SK-N-SH treated with all-trans-retinoic acid at 6 μM for 48 hours (cell line): ENCODE measurements around the gene SCN8A.

Experiments
- ATAC-seq: fragments of 200-7000 bp; cut with Tn5 transposase; 3 replicates; pipeline ENCODE4 v1.9.1; 2020; ENCODE audit warnings: mild to moderate bottlenecking, moderate library complexity
- ARNTL ChIP-seq: fragments of 450-650 bp; formaldehyde crosslinking; IDR thresholded peaks from 2 replicates; pipeline ENCODE4 v1.5.0; 2020; ENCODE audit warnings: low read depth, mild to moderate bottlenecking, moderate library complexity, borderline replicate concordance
- BACH2 ChIP-seq: fragments of 250-450 bp; sonication (Bioruptor Pico); IDR thresholded peaks from 2 replicates; pipeline ENCODE4 v1.9.0; 2021; ENCODE audit warnings: mild to moderate bottlenecking, borderline replicate concordance
- CSDC2 ChIP-seq: fragments of 250-450 bp; sonication (Bioruptor Pico); IDR thresholded peaks from 2 replicates; pipeline ENCODE4 v1.5.0; 2020; ENCODE audit warnings: mild to moderate bottlenecking, moderate library complexity
- ESRRG ChIP-seq: fragments of 250-450 bp; sonication (Bioruptor Pico); IDR thresholded peaks from 2 replicates; pipeline ENCODE4 v1.6.1; 2021; ENCODE audit warnings: mild to moderate bottlenecking
- GLIS3 ChIP-seq: fragments of 250-450 bp; sonication (Bioruptor Pico); IDR thresholded peaks from 2 replicates; pipeline ENCODE4 v1.5.0; 2020; ENCODE audit warnings: mild to moderate bottlenecking, moderate library complexity
- ISL1 ChIP-seq: fragments of 250-450 bp; sonication (Bioruptor Pico); IDR thresholded peaks from 2 replicates; pipeline ENCODE4 v2.1.2; 2022; ENCODE audit warnings: mild to moderate bottlenecking, moderate library complexity
- OSR1 ChIP-seq: fragments of 250-450 bp; sonication (Bioruptor Pico); IDR thresholded peaks from 2 replicates; pipeline ENCODE4 v1.8.0; 2022; ENCODE audit warnings: moderate library complexity, mild to moderate bottlenecking, inconsistent platforms
- POU6F1 ChIP-seq: fragments of 250-450 bp; sonication (Bioruptor Pico); IDR thresholded peaks from 2 replicates; pipeline ENCODE4 v1.8.0; 2021; ENCODE audit warnings: low read depth, mild to moderate bottlenecking, moderate library complexity, borderline replicate concordance
- PPARA ChIP-seq: fragments of 250-450 bp; sonication (Bioruptor Pico); IDR thresholded peaks from 2 replicates; pipeline ENCODE4 v1.5.0; 2020; ENCODE audit warnings: mild to moderate bottlenecking, borderline replicate concordance
- RARB ChIP-seq: fragments of 250-450 bp; sonication (Bioruptor Pico); IDR thresholded peaks from 2 replicates; pipeline ENCODE4 v1.8.0; 2021; ENCODE audit warnings: mild to moderate bottlenecking, moderate library complexity
- SNAI2 ChIP-seq: fragments of 250-450 bp; sonication (Bioruptor Pico); IDR thresholded peaks from 2 replicates; pipeline ENCODE4 v1.5.0; 2020; ENCODE audit warnings: mild to moderate bottlenecking, moderate library complexity
- TCF4 ChIP-seq: fragments of 250-450 bp; sonication (Bioruptor Pico); IDR thresholded peaks from 2 replicates; pipeline ENCODE4 v1.8.0; 2021; ENCODE audit warnings: mild to moderate bottlenecking, moderate library complexity, borderline replicate concordance
- TOX ChIP-seq: fragments of 250-450 bp; sonication (Bioruptor Pico); IDR thresholded peaks from 2 replicates; pipeline ENCODE4 v1.8.0; 2021; ENCODE audit warnings: mild to moderate bottlenecking, moderate library complexity, borderline replicate concordance
- TSHZ2 ChIP-seq: fragments of 250-450 bp; sonication (Bioruptor Pico); IDR thresholded peaks from 2 replicates; pipeline ENCODE4 v1.5.0; 2020; ENCODE audit warnings: mild to moderate bottlenecking, moderate library complexity
- ZC3H10 ChIP-seq: fragments of 250-450 bp; sonication (Bioruptor Pico); IDR thresholded peaks from 2 replicates; pipeline ENCODE4 v1.5.1; 2021; ENCODE audit warnings: mild to moderate bottlenecking, moderate library complexity
- ZFP3 ChIP-seq: fragments of 250-450 bp; sonication (Bioruptor Pico); IDR thresholded peaks from 2 replicates; pipeline ENCODE4 v1.5.0; 2020; ENCODE audit warnings: mild to moderate bottlenecking, moderate library complexity
- ZFP30 ChIP-seq: fragments of 450-650 bp; formaldehyde crosslinking; IDR thresholded peaks from 2 replicates; pipeline ENCODE4 v1.5.0; 2022; ENCODE audit warnings: mild to moderate bottlenecking, moderate library complexity
- ZNF565 ChIP-seq: fragments of 450-650 bp; formaldehyde crosslinking; conservative IDR thresholded peaks from 2 replicates; pipeline ENCODE4 v1.5.0; 2020; ENCODE audit warnings: low read depth, mild to moderate bottlenecking, moderate library complexity
- ZNF70 ChIP-seq: fragments of 450-650 bp; formaldehyde crosslinking; IDR thresholded peaks from 2 replicates; pipeline ENCODE4 v1.5.0; 2020; ENCODE audit warnings: mild to moderate bottlenecking, moderate library complexity
- TF ChIP-seq, protein P1 (sequence below): fragments of 250-450 bp; sonication (Bioruptor Pico); IDR thresholded peaks from 2 replicates; pipeline ENCODE4 v1.5.1; 2020; ENCODE audit warnings: low read depth, mild to moderate bottlenecking, moderate library complexity
- TF ChIP-seq, protein P2 (sequence below): fragments of 250-450 bp; sonication (Bioruptor Pico); IDR thresholded peaks from 2 replicates; pipeline ENCODE4 v1.8.0; 2020; ENCODE audit warnings: mild to moderate bottlenecking, moderate library complexity, borderline replicate concordance

The SCN8A gene

DNA sequence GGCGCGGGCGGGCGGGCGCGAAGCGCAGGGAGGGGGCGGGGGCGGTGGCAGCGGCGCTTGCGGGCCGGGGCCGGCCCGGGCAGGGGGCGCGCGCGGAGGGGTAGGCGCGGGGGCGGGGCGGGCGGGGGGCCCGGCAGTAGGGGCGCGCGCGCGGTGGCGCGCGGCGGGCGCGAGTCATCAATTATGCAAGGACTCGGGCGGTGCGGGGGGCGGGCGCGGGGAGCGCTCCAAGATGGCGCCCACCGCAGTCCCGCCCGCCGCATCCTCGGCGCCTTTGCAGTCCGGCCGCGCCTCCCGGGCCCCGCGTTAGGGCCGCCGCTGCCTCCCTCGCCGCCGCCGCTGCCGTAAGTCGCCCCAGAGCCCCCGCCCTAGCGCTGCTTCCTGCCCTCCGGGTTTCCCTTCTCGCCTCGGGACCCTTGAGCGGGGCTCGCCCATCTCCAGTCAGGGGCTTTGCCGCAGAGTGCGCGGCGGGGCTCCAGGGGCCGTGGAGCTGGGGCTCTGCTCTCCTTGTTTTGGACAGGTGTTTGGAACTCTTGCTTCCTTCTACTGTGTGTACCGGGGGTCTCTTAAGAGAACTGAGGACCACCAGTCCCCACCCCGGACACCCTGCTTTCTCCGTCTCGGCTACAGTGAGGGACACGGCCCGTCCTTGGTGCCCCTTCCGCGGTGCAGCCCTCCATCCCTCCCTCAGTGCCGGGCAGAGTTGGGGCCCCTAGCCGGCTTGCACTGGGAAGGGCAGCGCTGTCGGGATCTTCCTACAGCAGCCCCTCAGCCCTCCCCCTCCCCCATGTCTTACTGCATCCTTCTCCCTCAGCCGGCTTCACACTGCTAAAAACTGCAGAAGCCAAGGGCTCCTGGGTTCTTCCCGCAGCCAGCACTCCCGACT is at the start of gene SCN8A:
Gene SCN8A, plus strand, starts transcription at position 218 of the 886 bp plus-strand sequence. CDS start 71,585 bp downstream, outside the sequence.
- TF ChIP-seq PPARA (no peak), BACH2 (CRISPR knock-in tag) (no peak), ARNTL (no peak), RARB (no peak), OSR1 (CRISPR knock-in tag) (no peak), POU6F1 (CRISPR knock-in tag) (no peak), GLIS3 (CRISPR knock-in tag) (no peak), SNAI2 (CRISPR knock-in tag) (no peak), ZNF565 (CRISPR knock-in tag) (no peak), TOX (CRISPR knock-in tag) (no peak), ZFP3 (CRISPR knock-in tag) (no peak), CSDC2 (CRISPR knock-in tag) (no peak)
- TF ChIP-seq, protein P1, sequence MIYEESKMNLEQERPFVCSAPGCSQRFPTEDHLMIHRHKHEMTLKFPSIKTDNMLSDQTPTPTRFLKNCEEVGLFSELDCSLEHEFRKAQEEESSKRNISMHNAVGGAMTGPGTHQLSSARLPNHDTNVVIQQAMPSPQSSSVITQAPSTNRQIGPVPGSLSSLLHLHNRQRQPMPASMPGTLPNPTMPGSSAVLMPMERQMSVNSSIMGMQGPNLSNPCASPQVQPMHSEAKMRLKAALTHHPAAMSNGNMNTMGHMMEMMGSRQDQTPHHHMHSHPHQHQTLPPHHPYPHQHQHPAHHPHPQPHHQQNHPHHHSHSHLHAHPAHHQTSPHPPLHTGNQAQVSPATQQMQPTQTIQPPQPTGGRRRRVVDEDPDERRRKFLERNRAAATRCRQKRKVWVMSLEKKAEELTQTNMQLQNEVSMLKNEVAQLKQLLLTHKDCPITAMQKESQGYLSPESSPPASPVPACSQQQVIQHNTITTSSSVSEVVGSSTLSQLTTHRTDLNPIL (CRISPR knock-in tag), result no peak
- peak; percentile 78 for ATAC-seq

GRCh38 chr12:51546097-51546496 is 44.9 kb upstream of the SCN8A start:
- ATAC-seq, result no peak
- no peak for TF ChIP-seq GLIS3 (CRISPR knock-in tag)
- no peak for TF ChIP-seq BACH2 (CRISPR knock-in tag)
- no peak for TF ChIP-seq CSDC2 (CRISPR knock-in tag)
- TF ChIP-seq ISL1 (CRISPR knock-in tag), result no peak
- TF ChIP-seq TCF4, result no peak
- no peak for TF ChIP-seq ZFP3 (CRISPR knock-in tag)
- TF ChIP-seq POU6F1 (CRISPR knock-in tag), result no peak
- TF ChIP-seq TSHZ2 (CRISPR knock-in tag), result no peak
- TF ChIP-seq ARNTL, result no peak
- no peak for TF ChIP-seq ZC3H10 (CRISPR knock-in tag)
- no peak for TF ChIP-seq RARB
- no peak for TF ChIP-seq TOX (CRISPR knock-in tag)
- no peak for TF ChIP-seq ZNF70 (CRISPR knock-in tag)
- no peak for TF ChIP-seq OSR1 (CRISPR knock-in tag)
- no peak for TF ChIP-seq ZNF565 (CRISPR knock-in tag)
- TF ChIP-seq, protein P2, sequence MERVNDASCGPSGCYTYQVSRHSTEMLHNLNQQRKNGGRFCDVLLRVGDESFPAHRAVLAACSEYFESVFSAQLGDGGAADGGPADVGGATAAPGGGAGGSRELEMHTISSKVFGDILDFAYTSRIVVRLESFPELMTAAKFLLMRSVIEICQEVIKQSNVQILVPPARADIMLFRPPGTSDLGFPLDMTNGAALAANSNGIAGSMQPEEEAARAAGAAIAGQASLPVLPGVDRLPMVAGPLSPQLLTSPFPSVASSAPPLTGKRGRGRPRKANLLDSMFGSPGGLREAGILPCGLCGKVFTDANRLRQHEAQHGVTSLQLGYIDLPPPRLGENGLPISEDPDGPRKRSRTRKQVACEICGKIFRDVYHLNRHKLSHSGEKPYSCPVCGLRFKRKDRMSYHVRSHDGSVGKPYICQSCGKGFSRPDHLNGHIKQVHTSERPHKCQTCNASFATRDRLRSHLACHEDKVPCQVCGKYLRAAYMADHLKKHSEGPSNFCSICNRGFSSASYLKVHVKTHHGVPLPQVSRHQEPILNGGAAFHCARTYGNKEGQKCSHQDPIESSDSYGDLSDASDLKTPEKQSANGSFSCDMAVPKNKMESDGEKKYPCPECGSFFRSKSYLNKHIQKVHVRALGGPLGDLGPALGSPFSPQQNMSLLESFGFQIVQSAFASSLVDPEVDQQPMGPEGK, result no peak
- TF ChIP-seq, all 23 proteins: peak for 0

- ATAC-seq, result no peak
- TF ChIP-seq ARNTL, result no peak
- no peak for TF ChIP-seq ISL1 (CRISPR knock-in tag)
- no peak for TF ChIP-seq POU6F1 (CRISPR knock-in tag)
- TF ChIP-seq RARB, result no peak
- TF ChIP-seq, protein P1 (CRISPR knock-in tag), result no peak
- TF ChIP-seq ESRRG (CRISPR knock-in tag), result no peak
- no peak for TF ChIP-seq ZNF70 (CRISPR knock-in tag)
- TF ChIP-seq ZFP30 (CRISPR knock-in tag), result no peak
These were observed 43.4 kb upstream of the SCN8A start for GRCh38 chr12:51547606-51548005.
